ENCODE data around the gene SLC49A4. TPM values are rescaled to one million over a fixed set of nuclear protein-coding genes. Genes with fewer than 3 reads are reported as not detected.
"Not testable (repeated sequence)": the region's sequence is repeated elsewhere in the genome, so short reads cannot be mapped to it uniquely, and the experiment has no call there.

Gene SLC49A4
- total RNA-seq (2014; rRNA removed; shearing (Covaris generic)), result 24.3 and 25.5 TPM in 2 replicates
- 18.1 and 22.7 TPM in 2 replicates for polyA plus RNA-seq (2015; cell fraction: cytosol; rRNA removed)
- polyA plus RNA-seq (2015; cell fraction: nucleus; rRNA removed), result 16.8 and 19.0 TPM in 2 replicates

- peak; percentile 82 for DNase-seq (ENCODE audit: low read depth)
Observed at GRCh38 chr3:122794779-122795673, at the start of gene SLC49A4. Gene SLC49A4 (plus strand): TSS chr3:122795069. CDS start chr3:122795193, 124 bp downstream.

- peak; percentile 61 for DNase-seq (ENCODE audit: low read depth)
Observed at GRCh38 chr3:122745369-122746021, 49.4 kb upstream of the SLC49A4 start.

- not testable (repeated sequence) for DNase-seq (ENCODE audit: low read depth)
Observed at GRCh38 chr3:122747295-122747694, 47.6 kb upstream of the SLC49A4 start.

- DNase-seq (ENCODE audit: low read depth), result no peak
Observed at GRCh38 chr3:122748347-122748746, 46.5 kb upstream of the SLC49A4 start.

GRCh38 chr3:122754929-122755328, 39.9 kb upstream of the SLC49A4 start:
- peak; percentile 62 for DNase-seq (ENCODE audit: low read depth)

- DNase-seq (ENCODE audit: low read depth), result no peak
Observed at GRCh38 chr3:122755491-122755890, 39.4 kb upstream of the SLC49A4 start.

- no peak for DNase-seq (ENCODE audit: low read depth)
Observed at GRCh38 chr3:122758877-122759560, 35.9 kb upstream of the SLC49A4 start.

GRCh38 chr3:122760453-122761271, 34.2 kb upstream of the SLC49A4 start:
- DNase-seq (ENCODE audit: low read depth), result no peak

GRCh38 chr3:122766430-122766829, 28.4 kb upstream of the SLC49A4 start:
- no peak for DNase-seq (ENCODE audit: low read depth)

- no peak for DNase-seq (ENCODE audit: low read depth)
Observed at GRCh38 chr3:122767540-122768372, 27.1 kb upstream of the SLC49A4 start.

- no peak for DNase-seq (ENCODE audit: low read depth)
Observed at GRCh38 chr3:122770521-122771202, 24.2 kb upstream of the SLC49A4 start.

- no peak for DNase-seq (ENCODE audit: low read depth)
Observed at GRCh38 chr3:122772827-122773226, 22.0 kb upstream of the SLC49A4 start.

- no peak for DNase-seq (ENCODE audit: low read depth)
Observed at GRCh38 chr3:122773944-122774509, 20.8 kb upstream of the SLC49A4 start.

- DNase-seq (ENCODE audit: low read depth), result peak; percentile 62
Observed at GRCh38 chr3:122774564-122774963, 20.3 kb upstream of the SLC49A4 start.

GRCh38 chr3:122776675-122777468, 18.0 kb upstream of the SLC49A4 start:
- DNase-seq (ENCODE audit: low read depth), result no peak

GRCh38 chr3:122777563-122777962, 17.3 kb upstream of the SLC49A4 start:
- DNase-seq (ENCODE audit: low read depth), result no peak

GRCh38 chr3:122782804-122783203, 12.1 kb upstream of the SLC49A4 start:
- no peak for DNase-seq (ENCODE audit: low read depth)

- DNase-seq (ENCODE audit: low read depth), result no peak
Observed at GRCh38 chr3:122784436-122784835, 10.4 kb upstream of the SLC49A4 start.

All from HT1080 (cell line).